NCI-H2029 treated with DMSO at 0.1 percent for 48 hours (cell line): ENCODE data around the gene CDO1.
"Not testable (repeated sequence)": the region's sequence is repeated elsewhere in the genome, so short reads cannot be mapped to it uniquely, and the experiment has no call there.

ENCODE experiments used
- DNase-seq: peaks from one replicate; lab custom pipeline; 2025; lab: John Stamatoyannopoulos, UW

CDO1 gene

GRCh38 chr5:115829913-115830312 is 13.5 kb upstream of the CDO1 start:
- DNase-seq, result no peak

- no peak for DNase-seq
Observed at GRCh38 chr5:115825948-115826347, 9.5 kb upstream of the CDO1 start.

GRCh38 chr5:115824983-115825382 is 8.5 kb upstream of the CDO1 start:
- DNase-seq, result not testable (repeated sequence)

- DNase-seq, result no peak
Observed at GRCh38 chr5:115820846-115821245, 4.4 kb upstream of the CDO1 start.

GRCh38 chr5:115818821-115819220 is 2.4 kb upstream of the CDO1 start:
- DNase-seq, result no peak

GRCh38 chr5:115817386-115817785 is 927 bp upstream of the CDO1 start:
- DNase-seq, result no peak

GRCh38 chr5:115815693-115816225 is 700 bp downstream of the CDO1 start:
- DNase-seq, result no peak

- DNase-seq, result no peak
Observed at GRCh38 chr5:115815006-115815692, 1.3 kb downstream of the CDO1 start.

- DNase-seq, result no peak
Observed at GRCh38 chr5:115813719-115814118, 2.7 kb downstream of the CDO1 start.

- no peak for DNase-seq
Observed at GRCh38 chr5:115812372-115812771, 4.1 kb downstream of the CDO1 start.

- DNase-seq, result no peak
Observed at GRCh38 chr5:115811406-115811805, 5.1 kb downstream of the CDO1 start.

GRCh38 chr5:115810761-115811160 is 5.7 kb downstream of the CDO1 start:
- DNase-seq, result no peak

GRCh38 chr5:115809946-115810345 is 6.5 kb downstream of the CDO1 start:
- DNase-seq, result no peak

- not testable (repeated sequence) for DNase-seq
Observed at GRCh38 chr5:115808066-115808465, 8.4 kb downstream of the CDO1 start.

- DNase-seq, result no peak
Observed at GRCh38 chr5:115807654-115808052, 8.8 kb downstream of the CDO1 start.

- no peak for DNase-seq
Observed at GRCh38 chr5:115806986-115807653, 9.3 kb downstream of the CDO1 start.

- DNase-seq, result no peak
Observed at GRCh38 chr5:115801984-115802383, 14.5 kb downstream of the CDO1 start.

- DNase-seq, result no peak
Observed at GRCh38 chr5:115801152-115801551, 15.3 kb downstream of the CDO1 start.

- DNase-seq, result no peak
Observed at GRCh38 chr5:115800108-115800507, 16.4 kb downstream of the CDO1 start.

- no peak for DNase-seq
Observed at GRCh38 chr5:115798252-115798651, 18.2 kb downstream of the CDO1 start.

- no peak for DNase-seq
Observed at GRCh38 chr5:115796656-115797055, 19.8 kb downstream of the CDO1 start.

GRCh38 chr5:115795700-115796099 is 20.8 kb downstream of the CDO1 start:
- DNase-seq, result no peak

GRCh38 chr5:115788440-115788839 is 28.0 kb downstream of the CDO1 start:
- DNase-seq, result no peak

- no peak for DNase-seq
Observed at GRCh38 chr5:115787426-115787825, 29.0 kb downstream of the CDO1 start.
